Naive thymus-derived CD8-positive, alpha-beta T cell (primary cell): ENCODE results near the gene CFAP298. TPM values are rescaled to one million over a fixed set of nuclear protein-coding genes. Genes with fewer than 3 reads are reported as not detected.

ENCODE experiments used
- ATAC-seq, 2 donors: fragments of 150-1000 bp; cut with Tn5 transposase in 1 of 2; sonication (Bioruptor Pico), chemical (Tn5 transposase) in 1 of 2; 1 replicate in 1 of 2; 2 replicates in 1 of 2; pipeline ENCODE4 v1.10.0; 2021; ENCODE audit warnings: mild to moderate bottlenecking in 2 of 2, moderate library complexity in 2 of 2
- POLR2A ChIA-PET: fragments of 350-600 bp; sonication (Branson Sonifier 250); formaldehyde crosslinking; loops from one replicate; lab custom pipeline; 2021; ENCODE audit warnings: antibody characterized with exemption; lab: Charles Lee
- DNase-seq, 10 donors: peaks; one replicate each; pipeline versions ENCODE4 v3.0.0 to v3.0.0-alpha.2; 2020 to 2022
- H3K27ac Mint-ChIP-seq, 10 donors: one replicate each; pipeline ENCODE4 v1.8.0; 2020 to 2022; ENCODE audit warnings: mild to moderate bottlenecking in 10 of 10, mixed read lengths in 10 of 10, moderate library complexity in 4 of 10, inconsistent platforms in 1 of 10
- H3K27me3 Mint-ChIP-seq, 5 donors: one replicate each; pipeline ENCODE4 v1.8.0; 2021 to 2022; ENCODE audit warnings: mixed read lengths in 5 of 5
- H3K36me3 Mint-ChIP-seq, 3 donors: one replicate each; pipeline ENCODE4 v1.8.0; 2020 to 2022; ENCODE audit warnings: mixed read lengths in 3 of 3, mild to moderate bottlenecking in 2 of 3, inconsistent platforms in 1 of 3
- H3K4me1 Mint-ChIP-seq, 4 donors: one replicate each; pipeline ENCODE4 v1.8.0; 2021 to 2022; ENCODE audit warnings: mixed read lengths in 4 of 4
- H3K4me3 Mint-ChIP-seq, 10 donors: one replicate each; pipeline ENCODE4 v1.8.0; 2020 to 2022; ENCODE audit warnings: mild to moderate bottlenecking in 10 of 10, mixed read lengths in 10 of 10, moderate library complexity in 6 of 10, inconsistent platforms in 1 of 10
- H3K9me3 Mint-ChIP-seq, 9 donors: one replicate each; pipeline ENCODE4 v1.8.0; 2020 to 2022; ENCODE audit warnings: mixed read lengths in 9 of 9, mild to moderate bottlenecking in 3 of 9, inconsistent platforms in 1 of 9, moderate library complexity in 1 of 9
- polyA plus RNA-seq, 3 donors: library from polyadenylated mRNA; unstranded; fragments of 300-500 nt; fragmentation: Illumina TruSeq; gene quantifications; one replicate each; pipeline ENCODE4 v1.2.3, GENCODE V29; 2021
- total RNA-seq, 8 experiments: library from RNA in 2 of 8; stranded (reverse) in 2 of 8; gene quantifications; one replicate each; pipeline ENCODE4 v1.2.3 and lab custom pipeline; 2021 to 2026

The CFAP298 gene
- total and polyA plus RNA-seq, 5 experiments from 2014 or later = 35.0 to 64.2 (median 59.4) TPM

DNA sequence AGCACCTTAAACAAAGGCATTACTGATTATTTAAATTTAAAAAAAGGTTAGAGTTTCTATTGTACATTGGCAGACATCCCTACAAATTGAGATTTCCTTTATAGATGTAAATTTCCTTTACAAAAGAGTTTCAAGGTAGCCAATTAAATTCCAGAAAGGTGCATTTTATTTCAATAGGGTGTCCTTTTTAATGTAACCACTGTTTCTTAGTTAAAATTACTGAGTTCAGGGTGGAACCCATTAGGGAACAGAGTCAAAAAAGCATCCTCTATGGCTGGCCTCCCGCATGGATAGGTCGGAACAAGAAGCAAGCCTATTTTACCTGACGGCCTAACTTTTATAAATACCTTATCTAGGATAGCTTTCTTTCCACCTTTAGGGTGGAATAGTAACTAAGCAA lies 51.3 kb downstream of the CFAP298 start:
- ATAC-seq (no peak), DNase-seq (no peak)
- POLR2A ChIA-PET = interaction anchor here (1.0 kb wide), 1 partner anchor 9 kb away, joined by 3 read pairs; no protein-coding TSS in a partner anchor
- no peaks in the 10 kb centered on the region for H3K27me3 Mint-ChIP-seq
- H3K9me3 Mint-ChIP-seq = peaks cover 0 to 15% (median 6%) of the 10 kb centered on the region in 9 donors
- H3K4me1 Mint-ChIP-seq = peaks cover 5 to 25% (median 11%) of the 10 kb centered on the region in 4 donors
- H3K36me3 Mint-ChIP-seq = peaks cover 9 to 19% (median 14%) of the 10 kb centered on the region in 3 donors
- H3K4me3 Mint-ChIP-seq = no peak overlapping the region
- H3K27ac Mint-ChIP-seq = no peak overlapping the region

DNA sequence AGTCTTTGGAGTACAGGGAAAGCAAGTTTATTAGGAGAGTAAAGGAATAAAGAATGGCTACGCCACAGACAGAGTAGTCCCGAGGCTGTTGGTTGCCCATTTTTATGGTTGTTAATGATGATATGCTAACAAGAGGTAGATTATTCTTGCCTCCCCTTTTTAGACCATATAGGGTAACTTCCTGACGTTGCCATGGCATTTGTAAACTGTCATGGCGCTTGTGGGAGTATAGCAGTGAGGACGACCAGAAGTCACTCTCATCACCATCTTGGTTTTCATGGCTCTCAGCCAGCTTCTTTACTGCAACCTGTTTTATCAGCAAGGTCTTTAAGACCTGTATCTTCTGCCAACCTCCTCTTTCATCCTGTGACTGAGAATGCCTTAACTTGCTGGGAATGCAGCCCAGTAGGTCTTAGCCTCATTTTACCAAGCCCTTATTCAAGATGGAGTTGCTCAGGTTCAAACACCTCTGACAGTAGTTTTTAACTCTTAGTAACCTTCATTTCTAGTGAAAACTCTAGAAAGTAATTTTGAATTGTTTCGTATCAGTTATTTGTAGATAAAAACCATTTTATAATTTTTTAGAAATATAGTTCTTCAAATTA lies 53.1 kb downstream of the CFAP298 start:
- H3K27me3 Mint-ChIP-seq = no peaks in the 10 kb centered on the region
- no peak overlapping the region for H3K27ac Mint-ChIP-seq
- DNase-seq (no peak), ATAC-seq (no peak)
- H3K9me3 Mint-ChIP-seq = no peaks in the 10 kb centered on the region
- H3K4me1 Mint-ChIP-seq = peaks cover 5 to 25% (median 18%) of the 10 kb centered on the region in 4 donors
- POLR2A ChIA-PET = no interaction called here
- no peak overlapping the region for H3K4me3 Mint-ChIP-seq
- peaks cover 0 to 8% (median 0%) of the 10 kb centered on the region in 3 donors for H3K36me3 Mint-ChIP-seq

DNA sequence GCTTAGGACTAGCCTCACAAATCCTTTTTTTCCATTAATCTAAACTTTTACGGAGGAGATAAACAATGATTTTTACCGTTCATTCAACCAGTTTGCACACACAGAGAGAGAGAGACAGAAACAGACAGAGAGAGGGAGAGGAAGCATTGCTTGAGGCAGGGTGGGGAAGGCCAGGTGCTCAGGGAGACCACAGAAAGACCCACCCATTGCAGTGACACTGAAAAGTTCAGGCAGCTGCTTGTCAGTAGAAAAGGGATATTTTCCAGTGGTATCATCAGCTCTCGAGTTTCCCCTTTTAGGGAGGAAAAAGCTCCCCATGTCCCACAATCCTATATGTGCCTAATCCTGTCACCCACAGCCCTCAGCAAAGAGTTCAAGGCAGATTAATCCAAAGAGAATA lies 54.1 kb downstream of the CFAP298 start:
- H3K4me1 Mint-ChIP-seq = peaks cover 5 to 23% (median 18%) of the 10 kb centered on the region in 4 donors
- ATAC-seq = no peak
- peaks cover 0 to 8% (median 0%) of the 10 kb centered on the region in 3 donors for H3K36me3 Mint-ChIP-seq
- H3K27me3 Mint-ChIP-seq = no peaks in the 10 kb centered on the region
- DNase-seq = no peak
- no peak overlapping the region for H3K4me3 Mint-ChIP-seq
- H3K9me3 Mint-ChIP-seq = no peaks in the 10 kb centered on the region
- peak overlapping the region in 6 of 10 donors; percentile 16 to 78 (median 37) for H3K27ac Mint-ChIP-seq
- POLR2A ChIA-PET = no interaction called here

DNA sequence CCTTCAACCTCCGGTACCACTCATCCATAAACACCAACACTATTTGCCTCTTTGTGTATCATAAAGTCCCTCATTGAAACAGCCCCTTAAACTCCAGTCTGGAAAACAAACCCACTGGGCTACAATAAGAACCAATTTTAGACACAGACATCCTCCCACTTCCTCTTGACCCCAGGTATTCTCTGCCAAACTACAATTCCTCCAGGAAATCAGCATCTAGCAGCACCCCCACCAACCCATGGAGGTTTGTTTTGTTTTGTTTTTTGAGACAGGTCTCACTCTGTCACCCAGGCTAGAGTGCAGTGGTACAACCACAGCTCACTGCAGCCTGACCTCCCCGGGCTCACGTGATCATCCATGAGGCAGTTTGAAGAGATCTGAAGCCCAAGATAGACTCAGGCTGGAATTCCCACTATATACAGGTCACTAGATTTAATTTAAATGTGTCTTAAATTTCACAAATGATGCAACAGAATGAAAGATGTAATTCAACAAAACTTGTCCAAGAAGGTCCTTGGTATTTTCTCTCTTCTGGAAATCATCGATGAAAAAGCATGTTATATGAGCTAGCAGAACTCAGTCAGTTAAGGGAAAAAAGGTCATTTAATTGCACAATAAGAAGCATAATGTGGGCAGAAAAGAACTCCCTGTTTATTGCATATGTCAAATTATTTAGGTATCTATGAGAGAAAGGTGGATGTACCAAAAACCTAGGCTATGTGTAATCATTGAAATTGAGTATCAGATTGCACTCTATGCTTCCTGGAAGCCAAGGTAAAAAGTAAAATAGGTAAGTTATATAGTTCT lies 57.1 kb downstream of the CFAP298 start:
- Mint-ChIP-seq H3K4me1 (peaks cover 0 to 15% (median 13%) of the 10 kb centered on the region in 4 donors), H3K4me3 (no peak overlapping the region), H3K27me3 (no peaks in the 10 kb centered on the region), H3K36me3 (peaks cover 0 to 6% (median 0%) of the 10 kb centered on the region in 3 donors), H3K9me3 (no peaks in the 10 kb centered on the region), H3K27ac (peak overlapping the region in 2 of 10 donors; percentile 21 to 38)
- ATAC-seq (no peak), DNase-seq (no peak)
- POLR2A ChIA-PET = no interaction called here

DNA sequence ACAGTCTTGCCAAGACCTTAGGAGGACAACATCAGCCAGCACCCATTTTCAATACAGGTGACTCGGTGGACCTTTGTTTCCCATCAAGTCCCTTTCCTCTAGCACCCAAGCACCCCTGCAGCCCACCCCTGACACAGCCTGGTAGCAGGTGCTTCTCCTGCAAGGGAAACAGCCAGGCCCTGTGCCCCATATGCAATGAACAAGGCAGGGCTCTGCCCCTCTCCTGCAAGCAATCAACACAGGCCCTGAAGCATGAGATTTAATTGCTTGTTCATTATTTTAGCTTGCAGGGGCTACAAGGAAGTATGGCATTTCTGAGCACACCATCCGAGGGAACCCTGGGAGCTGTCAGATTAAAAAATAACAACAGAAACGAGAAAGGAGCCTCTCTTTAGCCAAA lies 62.3 kb downstream of the CFAP298 start:
- Mint-ChIP-seq H3K27me3 (no peaks in the 10 kb centered on the region), H3K4me1 (peaks cover 0 to 20% (median 8%) of the 10 kb centered on the region in 4 donors), H3K9me3 (peaks cover 0 to 3% (median 0%) of the 10 kb centered on the region in 9 donors), H3K36me3 (peaks cover 0 to 5% (median 0%) of the 10 kb centered on the region in 3 donors), H3K4me3 (no peak overlapping the region), H3K27ac (no peak overlapping the region)
- POLR2A ChIA-PET = no interaction called here
- no peak for DNase-seq
- ATAC-seq = no peak

DNA sequence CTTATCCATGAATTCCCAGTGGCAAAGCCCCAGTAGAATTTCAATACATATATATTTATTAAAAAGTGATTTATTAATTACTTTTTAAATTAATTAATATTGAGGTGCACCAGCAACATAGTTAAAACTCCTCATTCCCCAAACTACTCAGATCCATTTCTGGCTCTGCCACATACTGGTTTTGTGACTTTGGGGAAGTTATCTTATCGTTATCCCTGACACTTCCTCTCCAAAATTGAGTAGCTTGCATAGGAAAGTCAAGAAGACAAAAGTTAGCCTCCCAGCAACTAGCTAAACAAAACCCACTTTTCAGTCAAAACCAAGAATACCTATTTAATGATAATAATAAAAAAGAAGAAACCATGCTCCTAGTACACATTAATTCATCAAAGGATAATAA lies 62.7 kb downstream of the CFAP298 start:
- POLR2A ChIA-PET = no interaction called here
- Mint-ChIP-seq H3K27me3 (no peaks in the 10 kb centered on the region), H3K36me3 (peaks cover 0 to under 1% (median 0%) of the 10 kb centered on the region in 3 donors), H3K4me1 (peaks cover 0 to 16% (median 6%) of the 10 kb centered on the region in 4 donors), H3K27ac (no peak overlapping the region), H3K9me3 (peaks cover 0 to 3% (median 0%) of the 10 kb centered on the region in 9 donors), H3K4me3 (no peak overlapping the region)
- DNase-seq (no peak), ATAC-seq (no peak)

Other genes starting within 250 kb of the CFAP298 start
- 10 to 100 TPM; 20.6 to 22.7 TPM for gene URB1, start 219.4 kb downstream of the CFAP298 start, total RNA-seq
- 1 to 10 TPM; 2.2 to 5.6 (median 2.8) TPM for gene URB1, start 219.4 kb downstream of the CFAP298 start, polyA plus RNA-seq
- gene EVA1C, start 199.7 kb downstream of the CFAP298 start, total RNA-seq = 10 to 100 TPM; 14.4 to 18.1 TPM
- 10 to 100 TPM; 11.2 to 14.9 (median 14.3) TPM for gene EVA1C, start 199.7 kb downstream of the CFAP298 start, polyA plus RNA-seq
- under 1 TPM; 0.42 to 0.91 TPM for gene TCP10L, start 26.9 kb downstream of the CFAP298 start, total RNA-seq
- under 1 TPM in 2 of 3 donors, not detected in 1; 0.33 to 0.35 TPM for gene TCP10L, start 26.9 kb downstream of the CFAP298 start, polyA plus RNA-seq
- 10 to 100 TPM; 19.6 to 20.8 TPM for gene SYNJ1, start 115.6 kb upstream of the CFAP298 start, total RNA-seq
- 1 to 10 TPM; 2.5 to 8.0 (median 6.0) TPM for gene SYNJ1, start 115.6 kb upstream of the CFAP298 start, polyA plus RNA-seq
- gene PAXBP1, start 159.4 kb upstream of the CFAP298 start, total RNA-seq = 10 to 100 TPM; 69.7 to 74.3 TPM
- 10 to 100 TPM in 1 of 3 donors, 1 to 10 TPM in 2; 6.1 to 12.1 (median 6.2) TPM for gene PAXBP1, start 159.4 kb upstream of the CFAP298 start, polyA plus RNA-seq